ENCODE measurements around the gene SORCS2. TPM values are rescaled to one million over a fixed set of nuclear protein-coding genes. Genes with fewer than 3 reads are reported as not detected.

SORCS2 gene
- total RNA-seq, 1 donor = under 0.01 TPM

GRCh38 chr4:7343081-7343655 lies 150.8 kb downstream of the SORCS2 start:
- no peak for DNase-seq (ENCODE audit: low read depth in 2 of 3, low spot score in 2 of 3)

GRCh38 chr4:7343950-7344349 lies 151.6 kb downstream of the SORCS2 start:
- no peak for DNase-seq (ENCODE audit: low read depth in 2 of 3, low spot score in 2 of 3)

GRCh38 chr4:7344636-7345155 lies 152.4 kb downstream of the SORCS2 start:
- no peak for DNase-seq (ENCODE audit: low read depth in 2 of 3, low spot score in 2 of 3)

- DNase-seq (ENCODE audit: low read depth in 2 of 3, low spot score in 2 of 3) = no peak
Observed at GRCh38 chr4:7347981-7348380, 155.6 kb downstream of the SORCS2 start.

- no peak for DNase-seq (ENCODE audit: low read depth in 2 of 3, low spot score in 2 of 3)
Observed at GRCh38 chr4:7348946-7349900, 156.9 kb downstream of the SORCS2 start.

GRCh38 chr4:7350396-7350795 lies 158.1 kb downstream of the SORCS2 start:
- DNase-seq (ENCODE audit: low read depth in 2 of 3, low spot score in 2 of 3) = no peak

GRCh38 chr4:7351014-7351413 lies 158.7 kb downstream of the SORCS2 start:
- no peak for DNase-seq (ENCODE audit: low read depth in 2 of 3, low spot score in 2 of 3)

GRCh38 chr4:7352486-7352885 lies 160.1 kb downstream of the SORCS2 start:
- DNase-seq (ENCODE audit: low read depth in 2 of 3, low spot score in 2 of 3) = no peak

- DNase-seq (ENCODE audit: low read depth in 2 of 3, low spot score in 2 of 3) = no peak
Observed at GRCh38 chr4:7353046-7353790, 160.9 kb downstream of the SORCS2 start.

- DNase-seq (ENCODE audit: low read depth in 2 of 3, low spot score in 2 of 3) = no peak
Observed at GRCh38 chr4:7353846-7354610, 161.7 kb downstream of the SORCS2 start.

- DNase-seq (ENCODE audit: low read depth in 2 of 3, low spot score in 2 of 3) = no peak
Observed at GRCh38 chr4:7354927-7355326, 162.6 kb downstream of the SORCS2 start.

GRCh38 chr4:7355795-7356194 lies 163.5 kb downstream of the SORCS2 start:
- no peak for DNase-seq (ENCODE audit: low read depth in 2 of 3, low spot score in 2 of 3)

- DNase-seq (ENCODE audit: low read depth in 2 of 3, low spot score in 2 of 3) = no peak
Observed at GRCh38 chr4:7356667-7357310, 164.5 kb downstream of the SORCS2 start.

- no peak for DNase-seq (ENCODE audit: low read depth in 2 of 3, low spot score in 2 of 3)
Observed at GRCh38 chr4:7357323-7357722, 165.0 kb downstream of the SORCS2 start.

GRCh38 chr4:7358100-7358735 lies 165.9 kb downstream of the SORCS2 start:
- DNase-seq (ENCODE audit: low read depth in 2 of 3, low spot score in 2 of 3) = no peak

GRCh38 chr4:7359400-7360062 lies 167.2 kb downstream of the SORCS2 start:
- DNase-seq (ENCODE audit: low read depth in 2 of 3, low spot score in 2 of 3) = no peak

GRCh38 chr4:7360806-7361205 lies 168.5 kb downstream of the SORCS2 start:
- no peak for DNase-seq (ENCODE audit: low read depth in 2 of 3, low spot score in 2 of 3)

- DNase-seq (ENCODE audit: low read depth in 2 of 3, low spot score in 2 of 3) = no peak
Observed at GRCh38 chr4:7361280-7361895, 169.1 kb downstream of the SORCS2 start.

Data from hematopoietic multipotent progenitor cell (in vitro differentiated cells).